GM19467 (cell line): Measurements from ENCODE around the gene TPGS1.

Source experiments
- ATAC-seq: cut with Tn5 transposase; IDR thresholded peaks from one replicate; pipeline ENCODE4 v1.9.1; 2021; ENCODE audit warnings: mild to moderate bottlenecking, moderate library complexity; ENCODE audit not compliant: unreplicated experiment

Gene TPGS1

GRCh38 chr19:494171-495080 is 12.9 kb upstream of the TPGS1 start:
- ATAC-seq = no peak

GRCh38 chr19:495081-495401 is 12.3 kb upstream of the TPGS1 start:
- no peak for ATAC-seq

- no peak for ATAC-seq
Observed at GRCh38 chr19:495402-496111, 11.7 kb upstream of the TPGS1 start.

- ATAC-seq = no peak
Observed at GRCh38 chr19:496112-496665, 11.1 kb upstream of the TPGS1 start, which contains the start of gene MADCAM1. MADCAM1 (plus strand) TSS chr19:496486; CDS start chr19:496500, 14 bp downstream.

GRCh38 chr19:496986-497385 is 10.3 kb upstream of the TPGS1 start:
- no peak for ATAC-seq

GRCh38 chr19:497491-497868 is 9.8 kb upstream of the TPGS1 start:
- ATAC-seq = no peak

- no peak for ATAC-seq
Observed at GRCh38 chr19:497869-498510, 9.3 kb upstream of the TPGS1 start.

- ATAC-seq = no peak
Observed at GRCh38 chr19:498511-498891, 8.8 kb upstream of the TPGS1 start.

GRCh38 chr19:498977-499623 is 8.2 kb upstream of the TPGS1 start:
- ATAC-seq = no peak

GRCh38 chr19:501646-502045 is 5.7 kb upstream of the TPGS1 start:
- ATAC-seq = no peak

GRCh38 chr19:504616-505015 is 2.7 kb upstream of the TPGS1 start:
- ATAC-seq = no peak

- ATAC-seq = peak; percentile 61
Observed at GRCh38 chr19:506404-507285, 652 bp upstream of the TPGS1 start.

GRCh38 chr19:508204-509150 is 1.2 kb downstream of the TPGS1 start:
- no peak for ATAC-seq

- ATAC-seq = peak; percentile 30
Observed at GRCh38 chr19:510606-511100, 3.4 kb downstream of the TPGS1 start.

- no peak for ATAC-seq
Observed at GRCh38 chr19:511101-511851, 4.0 kb downstream of the TPGS1 start.

GRCh38 chr19:512547-513365 is 5.5 kb downstream of the TPGS1 start:
- ATAC-seq = no peak
